ENCODE results near the gene MDP1.

Gene MDP1

DNA sequence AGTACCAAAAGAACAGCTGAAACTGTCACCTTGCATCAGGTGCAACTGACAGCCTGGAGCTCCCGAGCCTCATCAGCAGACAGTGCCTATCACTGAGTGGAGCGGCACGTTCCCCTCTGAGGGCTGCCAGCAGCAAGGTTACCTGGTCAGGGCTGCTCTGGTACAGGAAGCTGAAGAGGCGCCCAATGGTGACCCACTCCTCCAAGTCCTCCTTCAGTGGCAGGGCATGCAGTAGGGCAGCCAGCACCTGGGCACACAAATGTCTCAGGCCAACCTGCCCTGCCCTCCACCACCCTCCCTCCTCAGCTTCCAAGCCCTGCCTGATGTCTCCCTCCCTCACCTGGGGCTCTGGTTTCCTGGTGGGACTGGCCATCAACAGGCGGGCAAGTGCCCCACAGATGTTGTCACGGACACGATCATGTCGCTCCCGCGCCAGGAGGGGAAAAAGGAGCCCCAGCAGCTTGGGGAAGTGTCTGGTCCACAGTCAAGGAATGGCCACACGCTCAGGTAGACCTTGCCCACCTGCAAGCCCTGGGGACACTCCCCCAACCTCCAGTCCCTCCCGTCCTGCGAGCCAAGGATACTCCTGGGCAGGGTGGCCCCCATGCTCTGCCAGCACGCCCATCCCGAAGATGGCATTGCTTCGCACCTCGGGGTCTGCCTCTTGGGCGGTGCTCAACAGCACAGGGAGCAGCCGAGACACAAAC is 34.3 kb downstream of the MDP1 start:
- TF ChIP-seq ZNF70 (CRISPR knock-in tag; IDR thresholded peaks at IDR 0.05) = no peak
- TF ChIP-seq TOX (CRISPR knock-in tag; IDR thresholded peaks at IDR 0.05; ENCODE audit: borderline replicate concordance) = no peak
- ATAC-seq = no peak

DNA sequence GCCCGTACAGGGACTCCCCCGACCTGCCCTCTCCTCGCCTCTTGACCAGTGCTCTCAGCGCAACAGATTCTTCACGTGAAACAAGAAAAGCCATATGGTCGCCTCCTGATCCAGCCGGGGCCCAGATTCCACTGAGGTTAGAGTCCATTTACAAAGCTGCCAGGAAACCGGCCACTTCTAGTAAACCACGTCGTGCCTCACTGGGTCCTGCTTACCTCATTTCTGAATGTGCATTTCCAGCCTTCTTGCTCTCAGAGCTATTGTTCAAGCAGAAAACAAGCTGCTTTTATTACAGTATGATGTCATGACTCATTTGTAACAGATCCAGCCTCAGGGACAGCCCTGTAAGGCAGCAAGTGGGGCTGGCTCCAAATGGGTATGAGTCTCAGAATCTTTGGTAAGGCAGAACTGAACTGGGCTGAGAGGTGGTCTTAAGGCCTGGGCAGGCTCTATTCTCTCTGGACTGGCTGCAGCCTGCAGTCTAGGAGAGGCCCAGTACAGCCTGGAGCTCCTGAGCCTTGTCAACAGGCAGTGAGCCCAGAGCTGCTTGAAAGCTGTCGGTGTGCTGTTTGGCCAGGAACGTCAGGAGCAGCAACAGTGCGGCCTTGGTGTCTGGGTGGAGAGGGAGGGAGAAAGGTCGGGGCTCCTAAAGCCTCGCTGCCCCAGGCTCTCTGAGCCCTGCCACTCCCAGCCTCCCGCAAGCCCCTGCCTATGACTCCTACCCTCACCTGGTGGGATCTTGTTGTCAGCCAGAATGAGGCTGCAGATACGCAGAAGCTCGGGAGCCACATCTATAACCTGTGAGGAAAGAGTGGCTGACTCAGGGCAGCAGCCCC is 35.7 kb downstream of the MDP1 start:
- TF ChIP-seq ZFP30 (CRISPR knock-in tag; IDR thresholded peaks at IDR 0.05) (no peak), ZC3H10 (CRISPR knock-in tag; IDR thresholded peaks at IDR 0.05) (no peak), ESRRG (CRISPR knock-in tag; IDR thresholded peaks at IDR 0.05) (no peak), TCF4 (CRISPR knock-in tag; IDR thresholded peaks at IDR 0.05; ENCODE audit: borderline replicate concordance) (no peak), RARB (CRISPR knock-in tag; IDR thresholded peaks at IDR 0.05) (no peak)
- peak; percentile 28 for ATAC-seq

DNA sequence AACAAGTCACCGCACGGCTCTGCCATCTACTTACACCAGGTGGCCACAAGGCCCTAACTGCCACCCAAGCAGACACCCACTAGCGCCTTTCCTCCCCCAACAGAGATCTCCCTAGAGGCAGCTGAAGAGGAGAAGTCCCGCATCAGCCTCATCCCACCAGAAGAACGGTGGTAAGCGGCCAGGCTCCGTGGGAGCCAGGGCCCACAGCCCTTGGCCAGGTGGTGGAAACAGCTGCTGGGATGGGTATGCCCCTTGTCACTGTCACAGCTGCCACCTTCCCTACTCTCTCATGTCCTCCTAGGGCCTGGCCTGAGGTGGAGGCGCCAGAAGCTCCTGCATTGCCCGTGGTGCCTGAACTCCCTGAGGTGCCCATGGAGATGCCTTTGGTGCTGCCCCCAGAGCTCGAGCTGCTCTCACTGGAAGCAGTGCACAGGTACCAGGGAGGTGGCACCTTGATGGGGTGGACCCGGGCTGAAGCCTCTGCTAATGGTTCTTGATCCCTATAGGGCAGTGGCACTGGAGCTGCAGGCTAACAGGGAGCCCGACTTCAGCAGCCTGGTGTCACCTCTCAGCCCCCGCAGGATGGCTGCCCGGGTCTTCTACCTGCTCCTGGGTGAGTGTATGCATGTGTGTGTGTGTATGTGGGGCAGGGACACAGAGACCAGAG is 36.4 kb downstream of the MDP1 start:
- ATAC-seq = no peak; the same call in 2 of the 3 replicates
- no peak for TF ChIP-seq TCF4 (CRISPR knock-in tag; IDR thresholded peaks at IDR 0.05; ENCODE audit: borderline replicate concordance)
- TF ChIP-seq ZNF565 (CRISPR knock-in tag; conservative IDR thresholded peaks at IDR 0.05; ENCODE audit: low read depth) = no peak
- TF ChIP-seq, protein P1, sequence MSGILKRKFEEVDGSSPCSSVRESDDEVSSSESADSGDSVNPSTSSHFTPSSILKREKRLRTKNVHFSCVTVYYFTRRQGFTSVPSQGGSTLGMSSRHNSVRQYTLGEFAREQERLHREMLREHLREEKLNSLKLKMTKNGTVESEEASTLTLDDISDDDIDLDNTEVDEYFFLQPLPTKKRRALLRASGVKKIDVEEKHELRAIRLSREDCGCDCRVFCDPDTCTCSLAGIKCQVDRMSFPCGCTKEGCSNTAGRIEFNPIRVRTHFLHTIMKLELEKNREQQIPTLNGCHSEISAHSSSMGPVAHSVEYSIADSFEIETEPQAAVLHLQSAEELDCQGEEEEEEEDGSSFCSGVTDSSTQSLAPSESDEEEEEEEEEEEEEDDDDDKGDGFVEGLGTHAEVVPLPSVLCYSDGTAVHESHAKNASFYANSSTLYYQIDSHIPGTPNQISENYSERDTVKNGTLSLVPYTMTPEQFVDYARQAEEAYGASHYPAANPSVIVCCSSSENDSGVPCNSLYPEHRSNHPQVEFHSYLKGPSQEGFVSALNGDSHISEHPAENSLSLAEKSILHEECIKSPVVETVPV (CRISPR knock-in tag; IDR thresholded peaks at IDR 0.05) = no peak
- TF ChIP-seq, protein P2, sequence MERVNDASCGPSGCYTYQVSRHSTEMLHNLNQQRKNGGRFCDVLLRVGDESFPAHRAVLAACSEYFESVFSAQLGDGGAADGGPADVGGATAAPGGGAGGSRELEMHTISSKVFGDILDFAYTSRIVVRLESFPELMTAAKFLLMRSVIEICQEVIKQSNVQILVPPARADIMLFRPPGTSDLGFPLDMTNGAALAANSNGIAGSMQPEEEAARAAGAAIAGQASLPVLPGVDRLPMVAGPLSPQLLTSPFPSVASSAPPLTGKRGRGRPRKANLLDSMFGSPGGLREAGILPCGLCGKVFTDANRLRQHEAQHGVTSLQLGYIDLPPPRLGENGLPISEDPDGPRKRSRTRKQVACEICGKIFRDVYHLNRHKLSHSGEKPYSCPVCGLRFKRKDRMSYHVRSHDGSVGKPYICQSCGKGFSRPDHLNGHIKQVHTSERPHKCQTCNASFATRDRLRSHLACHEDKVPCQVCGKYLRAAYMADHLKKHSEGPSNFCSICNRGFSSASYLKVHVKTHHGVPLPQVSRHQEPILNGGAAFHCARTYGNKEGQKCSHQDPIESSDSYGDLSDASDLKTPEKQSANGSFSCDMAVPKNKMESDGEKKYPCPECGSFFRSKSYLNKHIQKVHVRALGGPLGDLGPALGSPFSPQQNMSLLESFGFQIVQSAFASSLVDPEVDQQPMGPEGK (CRISPR knock-in tag; IDR thresholded peaks at IDR 0.05; ENCODE audit: borderline replicate concordance) = no peak
- no peak for TF ChIP-seq SNAI2 (CRISPR knock-in tag; IDR thresholded peaks at IDR 0.05)
- TF ChIP-seq CSDC2 (CRISPR knock-in tag; IDR thresholded peaks at IDR 0.05) = no peak
- TF ChIP-seq ZNF70 (CRISPR knock-in tag; IDR thresholded peaks at IDR 0.05) = no peak
- TF ChIP-seq, protein P3, sequence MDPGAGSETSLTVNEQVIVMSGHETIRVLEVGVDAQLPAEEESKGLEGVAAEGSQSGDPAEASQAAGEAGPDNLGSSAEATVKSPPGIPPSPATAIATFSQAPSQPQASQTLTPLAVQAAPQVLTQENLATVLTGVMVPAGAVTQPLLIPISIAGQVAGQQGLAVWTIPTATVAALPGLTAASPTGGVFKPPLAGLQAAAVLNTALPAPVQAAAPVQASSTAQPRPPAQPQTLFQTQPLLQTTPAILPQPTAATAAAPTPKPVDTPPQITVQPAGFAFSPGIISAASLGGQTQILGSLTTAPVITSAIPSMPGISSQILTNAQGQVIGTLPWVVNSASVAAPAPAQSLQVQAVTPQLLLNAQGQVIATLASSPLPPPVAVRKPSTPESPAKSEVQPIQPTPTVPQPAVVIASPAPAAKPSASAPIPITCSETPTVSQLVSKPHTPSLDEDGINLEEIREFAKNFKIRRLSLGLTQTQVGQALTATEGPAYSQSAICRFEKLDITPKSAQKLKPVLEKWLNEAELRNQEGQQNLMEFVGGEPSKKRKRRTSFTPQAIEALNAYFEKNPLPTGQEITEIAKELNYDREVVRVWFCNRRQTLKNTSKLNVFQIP (CRISPR knock-in tag; IDR thresholded peaks at IDR 0.05; ENCODE audit: borderline replicate concordance, low read depth) = no peak
- TF ChIP-seq ARNTL (CRISPR knock-in tag; IDR thresholded peaks at IDR 0.05; ENCODE audit: borderline replicate concordance, low read depth) = no peak
- no peak for TF ChIP-seq ZFP3 (CRISPR knock-in tag; IDR thresholded peaks at IDR 0.05)
- TF ChIP-seq, protein P4, sequence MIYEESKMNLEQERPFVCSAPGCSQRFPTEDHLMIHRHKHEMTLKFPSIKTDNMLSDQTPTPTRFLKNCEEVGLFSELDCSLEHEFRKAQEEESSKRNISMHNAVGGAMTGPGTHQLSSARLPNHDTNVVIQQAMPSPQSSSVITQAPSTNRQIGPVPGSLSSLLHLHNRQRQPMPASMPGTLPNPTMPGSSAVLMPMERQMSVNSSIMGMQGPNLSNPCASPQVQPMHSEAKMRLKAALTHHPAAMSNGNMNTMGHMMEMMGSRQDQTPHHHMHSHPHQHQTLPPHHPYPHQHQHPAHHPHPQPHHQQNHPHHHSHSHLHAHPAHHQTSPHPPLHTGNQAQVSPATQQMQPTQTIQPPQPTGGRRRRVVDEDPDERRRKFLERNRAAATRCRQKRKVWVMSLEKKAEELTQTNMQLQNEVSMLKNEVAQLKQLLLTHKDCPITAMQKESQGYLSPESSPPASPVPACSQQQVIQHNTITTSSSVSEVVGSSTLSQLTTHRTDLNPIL (CRISPR knock-in tag; IDR thresholded peaks at IDR 0.05; ENCODE audit: low read depth) = no peak
- TF ChIP-seq ZNF8 (CRISPR knock-in tag; IDR thresholded peaks at IDR 0.05) = no peak
- TF ChIP-seq OSR1 (CRISPR knock-in tag; IDR thresholded peaks at IDR 0.05) = no peak
- no peak for TF ChIP-seq ZFP30 (CRISPR knock-in tag; IDR thresholded peaks at IDR 0.05)

DNA sequence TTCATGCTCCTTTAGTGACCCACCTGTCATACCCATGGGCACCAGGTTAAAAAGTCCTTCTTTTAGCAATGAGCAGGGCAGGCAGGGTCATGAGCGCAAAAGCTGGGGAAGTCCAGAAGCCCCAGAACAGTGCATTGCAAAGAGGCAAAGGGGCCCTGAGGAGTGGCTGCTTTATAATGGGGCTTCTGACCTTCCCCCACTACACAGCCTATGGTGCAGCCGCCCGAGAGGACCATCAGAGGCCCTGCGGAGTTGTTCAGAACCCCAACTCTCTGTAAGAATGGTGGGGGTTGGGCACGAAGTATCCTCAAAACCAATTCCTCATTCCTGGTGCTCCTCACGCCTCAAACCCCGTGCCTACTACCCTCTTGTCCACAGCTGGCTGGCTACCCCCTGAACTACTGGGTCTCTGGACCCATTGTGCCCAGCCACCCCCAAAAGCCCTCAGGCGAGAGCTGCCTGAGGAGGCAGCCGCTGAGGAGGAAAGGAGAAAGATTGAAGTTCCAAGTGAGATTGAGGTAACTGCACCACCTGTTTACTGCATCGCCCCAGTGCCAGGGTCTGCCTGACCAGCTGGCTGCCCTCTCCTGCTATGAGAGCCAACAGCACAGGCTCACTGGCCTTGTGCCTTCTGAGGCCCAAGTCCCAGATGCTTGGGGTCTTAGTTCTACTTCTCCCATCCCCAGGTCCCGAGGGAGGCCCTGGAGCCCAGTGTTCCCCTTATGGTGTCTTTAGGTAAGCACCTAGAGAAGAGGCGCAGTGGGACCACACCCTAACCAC is 37.3 kb downstream of the MDP1 start:
- no peak for ATAC-seq
- TF ChIP-seq ZNF565 (CRISPR knock-in tag; conservative IDR thresholded peaks at IDR 0.05; ENCODE audit: low read depth) = no peak
- TF ChIP-seq, protein P5, sequence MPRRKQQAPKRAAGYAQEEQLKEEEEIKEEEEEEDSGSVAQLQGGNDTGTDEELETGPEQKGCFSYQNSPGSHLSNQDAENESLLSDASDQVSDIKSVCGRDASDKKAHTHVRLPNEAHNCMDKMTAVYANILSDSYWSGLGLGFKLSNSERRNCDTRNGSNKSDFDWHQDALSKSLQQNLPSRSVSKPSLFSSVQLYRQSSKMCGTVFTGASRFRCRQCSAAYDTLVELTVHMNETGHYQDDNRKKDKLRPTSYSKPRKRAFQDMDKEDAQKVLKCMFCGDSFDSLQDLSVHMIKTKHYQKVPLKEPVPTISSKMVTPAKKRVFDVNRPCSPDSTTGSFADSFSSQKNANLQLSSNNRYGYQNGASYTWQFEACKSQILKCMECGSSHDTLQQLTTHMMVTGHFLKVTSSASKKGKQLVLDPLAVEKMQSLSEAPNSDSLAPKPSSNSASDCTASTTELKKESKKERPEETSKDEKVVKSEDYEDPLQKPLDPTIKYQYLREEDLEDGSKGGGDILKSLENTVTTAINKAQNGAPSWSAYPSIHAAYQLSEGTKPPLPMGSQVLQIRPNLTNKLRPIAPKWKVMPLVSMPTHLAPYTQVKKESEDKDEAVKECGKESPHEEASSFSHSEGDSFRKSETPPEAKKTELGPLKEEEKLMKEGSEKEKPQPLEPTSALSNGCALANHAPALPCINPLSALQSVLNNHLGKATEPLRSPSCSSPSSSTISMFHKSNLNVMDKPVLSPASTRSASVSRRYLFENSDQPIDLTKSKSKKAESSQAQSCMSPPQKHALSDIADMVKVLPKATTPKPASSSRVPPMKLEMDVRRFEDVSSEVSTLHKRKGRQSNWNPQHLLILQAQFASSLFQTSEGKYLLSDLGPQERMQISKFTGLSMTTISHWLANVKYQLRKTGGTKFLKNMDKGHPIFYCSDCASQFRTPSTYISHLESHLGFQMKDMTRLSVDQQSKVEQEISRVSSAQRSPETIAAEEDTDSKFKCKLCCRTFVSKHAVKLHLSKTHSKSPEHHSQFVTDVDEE (CRISPR knock-in tag; IDR thresholded peaks at IDR 0.05) = no peak
- TF ChIP-seq, protein P2 (CRISPR knock-in tag; IDR thresholded peaks at IDR 0.05; ENCODE audit: borderline replicate concordance) = no peak
- TF ChIP-seq ZFP30 (CRISPR knock-in tag; IDR thresholded peaks at IDR 0.05) = no peak
- TF ChIP-seq OSR1 (CRISPR knock-in tag; IDR thresholded peaks at IDR 0.05) = no peak
- TF ChIP-seq, protein P4 (CRISPR knock-in tag; IDR thresholded peaks at IDR 0.05; ENCODE audit: low read depth) = no peak

Data from SK-N-SH treated with all-trans-retinoic acid at 6 μM for 48 hours (cell line).